Panc1 (cell line): ENCODE data around the gene ZSWIM8.

Experiments
- CTCF ChIP-seq: fragments of 450-650 bp; IDR thresholded peaks from 2 replicates; pipeline ENCODE4 v1.5.1; 2017; ENCODE audit warnings: mild to moderate bottlenecking
- POLR2AphosphoS5 ChIP-seq: IDR thresholded peaks from 2 replicates; pipeline ENCODE4 v1.6.1; 2012; ENCODE audit warnings: mild to moderate bottlenecking, low read depth, low read length, moderate library complexity
- SIN3A ChIP-seq: IDR thresholded peaks from 2 replicates; pipeline ENCODE4 v1.6.1; 2012; ENCODE audit warnings: low read depth, mild to moderate bottlenecking, low read length, moderate library complexity, borderline replicate concordance; ENCODE audit not compliant: insufficient read depth

DNA sequence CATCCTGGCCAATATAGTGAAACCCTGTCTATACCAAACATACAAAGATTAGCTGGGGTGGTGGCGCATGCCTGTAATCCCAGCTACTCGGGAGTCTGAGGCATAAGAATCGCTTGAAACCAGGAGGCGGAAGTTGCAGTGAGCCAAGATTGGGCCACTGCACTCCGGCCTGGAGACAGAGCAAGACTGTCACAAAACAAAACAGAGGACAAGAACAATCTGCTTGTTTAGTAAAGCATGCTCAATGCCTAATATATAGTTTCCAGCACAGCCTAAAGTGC, 43.0 kb upstream of the ZSWIM8 start:
- no peak for TF ChIP-seq CTCF
- TF ChIP-seq SIN3A = no peak
- no peak; the same call in 1 of the 2 replicates for TF ChIP-seq POLR2AphosphoS5
